IPS-11a (cell line): ENCODE measurements around the gene GSTCD.
A peak's percentile ranks its signal among the peaks of the same experiment; 100 is the strongest.
"Not testable (repeated sequence)": the region's sequence is repeated elsewhere in the genome, so short reads cannot be mapped to it uniquely, and the experiment has no call there.

Experiments used
- H3K4me3 ChIP-seq: one replicate; pipeline ENCODE4 v1.5.1; 2013; ENCODE audit warnings: low read depth, low read length, control low read depth

The GSTCD gene, protein sequence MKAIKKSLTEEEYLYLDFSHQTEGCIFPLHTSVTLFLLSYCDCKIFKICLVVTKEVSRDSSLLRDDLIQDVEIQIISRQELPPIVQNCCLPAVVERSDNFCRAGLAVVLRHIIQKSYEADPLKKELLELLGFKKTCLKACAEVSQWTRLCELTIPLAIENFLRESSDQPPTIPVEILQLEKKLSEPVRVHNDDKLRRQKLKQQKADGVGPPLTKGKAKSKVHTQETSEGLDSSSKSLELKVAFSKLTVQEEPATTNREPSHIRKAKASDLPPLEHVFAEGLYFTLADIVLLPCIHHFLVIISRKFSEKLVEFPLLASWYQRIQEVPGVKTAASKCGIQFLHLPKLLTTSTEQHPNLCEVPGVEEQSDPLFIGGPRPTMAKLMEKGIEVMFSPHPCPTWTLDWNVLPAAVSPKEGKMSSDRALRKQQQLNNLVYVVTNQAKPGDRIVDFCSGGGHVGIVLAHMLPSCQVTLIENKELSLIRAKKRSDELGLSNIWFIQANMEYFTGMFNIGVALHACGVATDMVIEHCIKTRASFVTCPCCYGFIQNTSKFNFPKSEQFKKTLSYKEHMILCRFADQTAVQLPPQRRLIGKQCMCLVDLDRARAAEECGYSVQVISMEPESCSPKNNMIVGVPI

DNA sequence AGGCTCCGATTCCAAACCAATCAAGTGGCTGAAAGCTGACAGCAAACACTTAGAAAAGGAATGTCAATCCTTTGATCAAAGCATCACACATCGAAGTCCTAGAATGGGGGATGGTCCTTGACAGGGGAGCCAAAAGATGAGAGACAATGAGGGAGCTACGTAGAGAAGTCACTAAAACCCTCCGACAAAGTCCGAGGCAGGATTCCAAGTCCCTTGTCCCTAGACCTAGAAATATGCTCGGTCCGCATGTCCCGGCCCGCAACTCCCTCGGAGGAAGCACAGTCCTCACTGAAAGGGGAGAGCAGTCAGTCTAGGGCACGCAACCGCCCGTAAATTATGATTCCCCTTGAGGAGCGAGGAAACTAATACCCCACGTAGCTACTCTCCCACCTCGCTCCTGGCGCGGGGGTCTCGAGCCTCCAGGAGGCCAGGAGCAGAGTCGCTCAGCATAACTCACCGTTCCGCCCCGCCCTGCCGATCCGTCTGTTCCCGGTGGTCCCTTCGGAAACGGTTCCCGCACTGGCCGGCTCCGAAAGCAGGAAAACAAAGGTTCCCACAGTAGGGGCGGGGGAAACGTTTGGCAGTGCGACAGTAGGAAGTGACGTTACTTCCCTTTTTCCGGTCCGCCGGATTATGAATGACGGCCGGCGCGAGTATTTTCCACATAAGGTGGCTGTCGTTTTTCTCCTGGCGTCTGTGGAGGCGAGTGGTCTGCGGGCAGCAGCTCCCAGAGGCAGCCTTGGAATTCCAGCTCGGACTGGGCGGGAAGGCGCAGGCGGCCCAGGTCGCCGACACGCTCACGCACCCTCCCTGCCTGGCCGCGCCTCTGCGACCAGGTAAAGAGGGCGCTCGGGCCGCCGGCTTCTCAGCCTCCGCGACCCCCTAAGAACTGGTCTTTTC, at the start of gene GSTCD, which contains the start of gene INTS12:
Gene GSTCD, plus strand, starts transcription at position 604 of the 900 bp plus-strand sequence. CDS start 8,830 bp downstream, outside the sequence.
Gene INTS12, minus strand, starts transcription at position 509 of the 900 bp plus-strand sequence. CDS start 8,684 bp downstream, outside the sequence.
- H3K4me3 ChIP-seq = peak within 1 kb of the TSS; percentile 81

DNA sequence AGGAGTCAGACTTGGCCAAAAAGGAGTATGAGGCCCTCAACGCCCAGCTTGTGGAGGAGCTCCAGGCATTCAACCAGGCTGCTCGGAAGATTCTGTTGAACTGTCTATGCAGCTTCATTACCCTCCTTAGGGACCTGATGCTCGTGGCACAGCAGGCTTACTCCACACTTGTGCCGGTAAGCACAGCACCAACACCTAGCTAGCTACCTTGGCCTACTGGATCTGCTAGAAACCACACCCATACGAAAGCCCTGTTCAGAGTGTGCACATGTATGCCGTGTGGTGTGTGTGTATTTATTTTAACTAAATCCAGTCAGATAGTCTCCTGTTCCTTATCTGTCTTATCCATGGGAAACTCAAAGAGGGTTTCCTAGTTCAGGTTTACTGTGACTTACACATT, 49.4 kb upstream of the GSTCD start:
- no peak overlapping the region for H3K4me3 ChIP-seq

DNA sequence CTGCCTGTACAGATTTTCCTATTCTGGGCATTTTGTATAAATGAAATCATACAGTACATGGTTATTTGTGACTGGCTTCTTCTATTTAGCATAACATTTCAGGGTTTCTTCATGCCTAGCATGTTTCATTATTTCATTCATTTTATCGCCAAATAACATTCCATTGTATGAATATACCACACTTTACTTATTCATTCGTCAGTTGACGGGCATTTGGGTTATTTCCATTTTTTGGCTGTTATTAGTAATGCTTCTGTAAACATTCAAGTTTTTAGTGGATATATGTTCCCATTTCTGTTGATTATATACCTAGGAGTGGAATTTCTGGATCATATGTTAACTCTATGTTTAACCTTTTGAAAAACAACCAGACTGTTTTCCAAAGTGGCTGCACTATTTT, 47.6 kb upstream of the GSTCD start:
- no peak overlapping the region for H3K4me3 ChIP-seq

DNA sequence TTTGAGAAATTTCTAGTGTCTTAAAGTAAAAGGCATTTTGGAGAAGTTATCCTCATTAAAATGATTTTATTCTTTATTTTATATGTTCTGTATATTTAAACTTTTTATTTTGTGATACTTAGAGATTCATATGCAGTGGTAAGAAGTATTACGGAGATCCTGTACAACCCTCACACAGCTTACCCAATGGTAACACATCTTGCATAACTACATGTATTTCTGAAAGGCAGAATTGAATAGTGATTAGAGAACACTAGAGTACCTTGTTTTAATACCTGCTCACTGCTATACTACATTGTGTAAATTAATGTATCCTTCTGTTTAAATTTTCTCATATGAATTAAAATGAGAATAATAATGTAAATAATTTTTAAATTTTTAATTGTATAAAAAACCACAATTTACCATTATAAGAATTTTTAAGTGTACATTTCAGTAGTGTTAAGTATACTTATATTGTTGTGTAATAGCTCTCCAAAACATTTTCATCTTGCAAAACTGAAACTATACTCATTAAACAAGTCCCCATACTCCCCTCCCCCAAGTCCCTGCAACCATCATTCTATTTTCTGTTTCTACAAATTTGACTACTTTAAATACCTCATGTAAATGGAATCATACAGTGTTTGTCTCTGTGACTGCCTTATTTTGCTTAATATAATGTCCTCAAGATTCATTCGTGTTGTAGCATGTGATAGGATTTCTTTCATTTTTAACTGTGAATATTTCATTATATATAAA, 45.5 kb upstream of the GSTCD start:
- no peak overlapping the region for H3K4me3 ChIP-seq

DNA sequence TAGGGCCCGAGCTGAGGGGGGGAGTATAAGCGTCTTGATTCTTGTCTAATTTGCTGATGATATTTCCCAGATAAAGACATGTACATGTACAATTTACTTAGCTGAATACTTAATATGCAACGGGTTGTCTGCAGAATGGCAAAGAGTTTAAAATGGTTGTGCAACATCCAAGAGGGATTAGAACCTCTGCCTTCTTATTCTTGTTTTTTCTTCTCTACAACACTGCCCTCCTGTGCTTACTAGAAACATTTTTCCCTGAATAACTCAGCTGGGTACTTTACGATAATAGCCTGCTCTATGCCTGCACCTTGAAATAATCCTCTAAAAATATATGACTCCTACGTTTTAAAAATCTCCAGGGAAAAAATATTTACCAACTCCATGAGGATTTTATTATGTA, 41.9 kb upstream of the GSTCD start:
- no peak overlapping the region for H3K4me3 ChIP-seq

DNA sequence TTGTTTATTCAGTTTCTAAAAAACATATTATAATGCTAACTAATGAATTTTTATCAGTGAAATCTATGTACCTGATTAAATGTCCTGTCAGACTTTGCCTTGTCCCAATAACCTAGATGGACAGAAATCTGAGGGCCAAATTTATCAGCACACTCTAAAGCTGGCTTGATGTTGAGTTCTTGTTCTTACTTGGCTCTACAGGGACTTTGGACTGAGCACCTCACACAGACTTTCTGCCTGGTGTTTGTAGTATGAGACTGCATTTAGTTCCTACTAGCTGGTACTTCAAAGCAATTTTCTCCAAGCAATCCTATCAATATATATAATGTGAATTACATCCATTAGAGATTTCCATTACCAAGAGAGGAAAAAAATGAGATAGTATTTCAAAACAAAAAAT, 37.9 kb upstream of the GSTCD start:
- no peak overlapping the region for H3K4me3 ChIP-seq

DNA sequence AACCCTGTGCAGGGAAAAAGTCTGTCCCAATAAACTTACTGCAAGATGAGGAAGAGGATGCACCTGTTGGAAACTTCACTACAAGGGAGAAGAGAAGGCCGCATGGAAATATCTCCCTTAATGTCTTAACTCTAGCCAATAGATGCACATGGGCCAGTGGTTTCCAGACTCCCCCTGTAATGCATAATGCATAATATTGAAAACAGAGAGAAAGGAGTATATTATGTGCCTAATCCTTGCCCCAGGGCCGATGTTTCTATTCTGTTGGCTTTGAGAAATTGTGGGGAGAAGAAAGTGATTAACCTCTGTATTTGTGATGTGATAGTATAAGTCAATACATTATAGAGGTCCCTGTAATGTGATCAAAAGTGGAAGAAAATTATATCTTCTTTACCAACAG, 37.3 kb upstream of the GSTCD start:
- H3K4me3 ChIP-seq = no peak overlapping the region

DNA sequence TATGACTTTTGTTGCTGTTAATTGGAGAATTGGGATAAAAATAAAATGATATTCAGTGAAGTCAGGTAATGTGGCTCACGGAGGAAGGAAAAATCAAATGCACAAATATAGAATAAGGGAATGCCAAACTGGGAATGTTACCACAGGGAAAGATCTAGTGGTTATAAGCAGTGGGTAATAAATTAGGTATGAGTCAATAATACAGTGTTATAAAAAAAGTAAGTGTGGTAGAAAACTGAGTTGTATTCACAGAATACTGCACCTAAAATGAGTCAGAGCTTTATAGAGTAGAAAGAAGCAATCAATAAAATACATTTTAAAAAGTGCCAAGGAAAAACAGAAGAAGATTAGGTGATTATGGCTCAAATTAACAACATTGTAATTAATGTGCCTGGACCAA, 34.6 kb upstream of the GSTCD start:
- H3K4me3 ChIP-seq = no peak overlapping the region

DNA sequence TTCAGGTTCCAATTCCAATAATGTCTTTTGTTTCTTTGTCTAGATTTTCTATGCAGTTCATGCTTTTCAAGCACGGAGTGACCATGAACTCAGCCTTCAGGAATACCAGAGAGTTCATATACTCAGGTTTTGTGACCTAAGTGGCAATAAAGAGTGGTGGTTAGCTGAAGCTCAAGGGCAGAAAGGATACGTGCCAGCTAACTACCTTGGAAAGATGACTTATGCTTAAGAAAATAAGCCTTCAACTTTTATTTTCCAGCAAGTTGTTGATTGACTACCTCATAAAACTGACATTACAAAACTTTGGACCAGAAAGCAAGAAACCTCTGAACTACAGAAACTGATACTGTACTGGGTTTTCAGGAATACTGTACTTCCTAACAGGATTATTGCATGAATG, 30.9 kb upstream of the GSTCD start:
- no peak overlapping the region for H3K4me3 ChIP-seq

DNA sequence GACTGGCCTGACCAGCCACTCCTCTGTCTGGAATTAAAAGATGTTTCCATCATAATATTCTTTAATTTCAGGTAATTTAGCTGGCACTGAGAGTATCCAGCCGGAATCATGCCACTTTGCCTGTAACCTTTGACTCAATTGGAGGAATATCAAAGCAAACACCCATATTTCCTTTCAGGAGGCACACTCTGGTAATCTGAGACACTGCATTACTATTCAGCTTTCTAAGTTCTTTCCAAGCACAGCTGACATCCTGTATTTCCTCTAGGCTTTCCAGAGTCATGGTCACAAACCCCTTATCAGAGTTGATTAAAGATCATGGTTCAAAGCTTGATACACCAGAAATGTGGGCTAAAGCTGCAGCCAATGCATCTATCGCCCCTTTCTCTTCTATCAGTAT, 29.4 kb upstream of the GSTCD start:
- no peak overlapping the region for H3K4me3 ChIP-seq

DNA sequence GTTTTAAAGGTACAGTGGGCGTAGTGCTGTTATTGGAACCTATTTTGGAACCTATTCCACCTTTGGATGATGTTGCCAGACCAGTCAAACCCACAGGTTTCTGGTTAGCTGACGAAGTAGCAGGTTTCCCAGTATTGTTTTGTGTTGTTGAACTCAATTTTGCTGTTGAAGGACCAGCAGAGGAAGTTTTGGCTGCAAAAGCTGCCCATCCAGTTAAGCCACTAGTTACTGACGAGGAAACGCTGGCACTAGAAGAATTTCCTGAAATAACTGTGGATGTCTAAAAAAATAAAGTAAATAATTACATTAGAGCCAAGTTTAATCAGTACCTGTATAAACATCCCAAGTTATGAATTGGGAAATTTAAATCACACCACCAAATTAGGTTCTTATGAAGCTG, 25.5 kb upstream of the GSTCD start:
- H3K4me3 ChIP-seq = no peak overlapping the region

DNA sequence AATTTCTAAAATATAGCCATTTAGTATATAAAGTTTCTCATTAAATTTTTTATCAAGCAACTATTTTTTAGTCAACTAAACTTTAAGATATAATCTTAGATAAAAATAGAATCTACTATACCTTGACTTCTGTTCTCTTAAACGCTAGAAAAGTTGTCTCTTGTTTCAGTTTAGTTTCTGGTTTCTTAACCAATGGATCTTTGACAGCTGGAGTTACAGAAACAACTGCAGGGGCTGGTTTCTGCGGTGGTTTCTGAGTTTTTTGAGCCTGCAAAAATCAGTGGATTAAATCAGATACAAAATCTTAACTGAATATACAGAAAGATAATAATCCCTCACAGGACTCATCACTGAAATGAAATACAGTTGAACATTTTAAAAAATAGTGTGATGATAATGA, 22.0 kb upstream of the GSTCD start:
- H3K4me3 ChIP-seq = no peak overlapping the region

DNA sequence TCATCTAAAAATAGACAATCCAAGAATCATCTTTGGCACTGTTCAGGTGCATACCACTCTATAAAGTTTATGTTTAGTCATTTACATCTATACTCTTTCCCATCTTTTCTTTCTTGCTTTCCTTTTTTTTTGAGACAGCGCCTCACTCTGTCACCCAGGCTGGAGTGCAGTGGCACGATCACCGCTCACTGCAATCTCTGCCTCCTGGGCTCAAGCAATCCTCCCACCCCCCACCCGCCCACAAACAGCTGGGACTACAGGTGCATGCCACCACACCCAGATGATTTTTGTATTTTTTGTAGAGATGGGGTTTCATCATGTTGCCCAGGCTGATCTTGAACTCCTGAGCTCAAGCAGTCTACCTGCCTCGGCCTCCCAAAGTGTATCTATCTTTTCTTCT, 13.8 kb upstream of the GSTCD start:
- H3K4me3 ChIP-seq = not testable (repeated sequence)

DNA sequence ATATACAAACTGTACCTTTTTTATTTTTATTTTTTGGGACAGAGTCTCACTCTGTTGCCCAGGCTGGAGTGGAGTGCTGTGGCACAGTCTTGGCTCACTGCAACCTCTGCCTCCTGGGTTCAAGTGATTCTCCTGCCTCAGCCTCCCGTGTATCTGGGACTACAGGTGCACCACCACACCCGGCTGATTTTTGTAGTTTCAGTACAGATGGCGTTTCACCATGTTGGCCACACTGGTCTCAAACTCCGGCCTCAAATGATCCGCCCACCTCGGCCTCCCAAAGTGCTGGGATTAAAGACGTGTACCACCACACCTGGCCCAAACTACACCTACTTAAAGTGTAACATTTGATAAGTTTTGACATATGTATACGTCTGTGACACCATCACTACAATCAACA, 12.8 kb upstream of the GSTCD start:
- H3K4me3 ChIP-seq = not testable (repeated sequence)

DNA sequence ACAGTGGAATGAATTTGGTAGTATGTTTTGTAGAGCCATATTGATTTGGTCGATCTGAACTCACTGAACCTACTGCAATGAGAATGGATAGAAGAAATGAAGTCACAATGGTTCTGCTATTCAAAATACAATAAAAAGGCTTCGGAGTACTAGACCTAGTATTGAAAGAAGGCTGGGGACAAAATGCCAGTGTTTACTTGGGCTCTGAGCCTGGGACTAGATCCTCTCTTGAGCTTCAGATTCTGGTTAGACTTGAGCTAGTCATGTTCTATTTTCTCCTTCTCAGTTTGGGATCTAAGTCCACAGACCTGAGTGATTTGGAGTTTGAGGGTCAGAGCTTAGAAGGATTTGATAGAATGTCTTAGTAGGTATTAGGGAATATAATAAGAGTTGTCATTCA, 10.0 kb upstream of the GSTCD start:
- H3K4me3 ChIP-seq = no peak overlapping the region

DNA sequence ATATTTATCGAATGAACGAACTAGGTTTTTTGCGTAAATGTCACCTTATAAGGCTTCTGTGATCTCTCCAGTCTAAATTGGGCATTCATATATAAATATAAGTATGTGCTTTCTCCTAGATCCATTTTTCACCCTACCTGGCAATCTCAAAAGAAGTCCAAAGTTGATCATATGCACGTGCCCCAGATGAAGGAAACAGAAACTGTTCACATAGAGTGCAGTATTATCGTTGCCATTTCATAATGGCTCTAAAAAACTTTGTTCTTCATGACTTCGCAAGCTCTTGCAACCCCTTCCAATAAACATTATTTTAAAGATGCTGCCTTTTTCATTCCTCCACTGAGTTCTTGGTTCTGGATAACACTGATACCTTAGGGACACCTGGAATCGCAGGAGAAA, 803 bp upstream of the GSTCD start:
- peak overlapping the region; percentile 81 for H3K4me3 ChIP-seq

DNA sequence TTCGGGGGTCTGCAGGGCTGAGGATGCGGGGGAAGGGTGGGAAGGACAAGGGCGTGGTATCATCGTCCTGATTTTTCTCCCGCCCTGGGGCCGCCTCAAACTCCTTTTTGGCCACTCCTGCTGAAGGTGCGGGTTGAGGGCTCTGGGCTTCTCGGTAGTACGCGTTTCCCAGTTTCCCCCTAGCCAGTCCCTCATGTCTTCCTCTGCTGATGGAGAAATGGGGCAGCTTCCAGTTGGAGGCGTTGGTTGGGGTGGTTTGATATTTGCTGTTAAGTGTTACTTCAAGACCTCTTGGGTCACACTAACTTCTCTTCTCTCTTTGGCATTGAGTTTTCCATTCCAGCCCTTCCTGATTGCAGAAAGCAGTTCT, 482 bp downstream of the GSTCD start:
- peak overlapping the region; percentile 81 for H3K4me3 ChIP-seq

DNA sequence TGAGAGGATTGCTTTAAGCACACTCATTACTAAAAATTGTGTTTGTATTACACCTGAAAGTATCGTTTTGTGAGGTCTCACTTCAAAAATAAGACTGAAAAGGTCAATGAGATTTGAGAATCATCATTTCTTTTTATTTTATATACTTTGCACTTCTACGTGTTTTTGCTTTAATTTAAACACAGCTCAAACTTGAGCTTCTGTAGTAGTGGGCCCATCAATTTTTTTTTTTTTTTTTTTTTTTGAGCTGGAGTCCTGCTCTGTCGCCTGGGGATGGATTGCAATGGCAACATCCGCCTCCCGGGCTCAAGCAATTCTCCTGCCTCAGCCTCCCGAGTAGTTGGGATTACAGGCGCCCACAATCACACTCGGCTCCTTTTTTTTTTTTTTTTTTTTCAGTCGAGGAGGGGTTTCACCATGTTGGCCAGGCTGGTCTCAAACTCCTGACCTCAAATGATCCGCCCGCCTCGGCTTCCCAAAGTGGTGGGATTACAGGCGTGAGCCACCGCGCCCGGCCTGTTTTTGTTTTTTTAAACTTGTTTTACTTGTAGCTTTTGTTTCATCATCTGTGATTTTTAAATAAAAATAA, 1.5 kb downstream of the GSTCD start:
- H3K4me3 ChIP-seq = no peak overlapping the region

DNA sequence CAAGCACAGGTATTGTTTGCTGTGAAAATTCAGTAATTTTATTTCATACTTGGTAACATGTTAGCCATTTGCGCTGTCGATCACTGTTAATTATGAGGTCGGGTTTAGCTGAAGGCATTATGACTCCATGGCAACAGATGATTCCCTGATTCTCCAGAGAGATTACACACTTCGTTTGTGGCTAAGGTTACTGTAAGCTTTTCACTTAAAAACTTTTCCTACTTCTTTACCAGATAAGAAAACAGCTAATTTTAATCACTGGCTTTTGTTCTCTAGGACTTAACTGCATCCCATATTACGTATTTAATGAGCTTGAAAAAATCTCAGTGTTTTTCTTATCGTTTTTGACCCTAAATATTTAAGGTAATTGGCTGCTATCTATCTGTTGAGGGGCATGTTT, 2.1 kb downstream of the GSTCD start:
- no peak overlapping the region for H3K4me3 ChIP-seq

DNA sequence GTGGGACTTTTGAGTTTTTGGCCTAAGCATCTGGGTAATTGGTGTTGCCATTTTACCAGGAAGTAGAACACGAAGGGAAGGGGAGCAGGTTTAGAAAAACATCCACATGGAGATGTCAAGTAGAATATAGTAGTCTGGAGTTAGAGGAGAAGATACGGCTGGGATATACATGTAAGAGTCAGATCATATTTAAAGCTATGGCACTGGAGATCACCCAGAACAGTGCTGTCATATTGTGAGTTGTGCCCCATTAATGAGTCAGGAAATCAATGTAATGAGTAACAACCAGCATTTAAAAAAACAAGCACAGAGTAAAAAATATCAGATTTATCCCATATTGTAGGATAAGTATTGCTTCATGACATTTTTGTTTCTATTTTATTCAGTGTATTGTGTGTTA, 4.2 kb downstream of the GSTCD start:
- H3K4me3 ChIP-seq = no peak overlapping the region
